Activated T-helper 1 cell treated with Interleukin-2 at 50 U/mL for 16 hours (primary cell): ENCODE results near the gene TMEM74B.
"Not testable (repeated sequence)": the region's sequence is repeated elsewhere in the genome, so short reads cannot be mapped to it uniquely, and the experiment has no call there.

Experiments
- DNase-seq: peaks from one replicate; pipeline ENCODE4 v3.0.0-alpha.2; 2020; ENCODE audit warnings: low read depth

Gene TMEM74B

DNA sequence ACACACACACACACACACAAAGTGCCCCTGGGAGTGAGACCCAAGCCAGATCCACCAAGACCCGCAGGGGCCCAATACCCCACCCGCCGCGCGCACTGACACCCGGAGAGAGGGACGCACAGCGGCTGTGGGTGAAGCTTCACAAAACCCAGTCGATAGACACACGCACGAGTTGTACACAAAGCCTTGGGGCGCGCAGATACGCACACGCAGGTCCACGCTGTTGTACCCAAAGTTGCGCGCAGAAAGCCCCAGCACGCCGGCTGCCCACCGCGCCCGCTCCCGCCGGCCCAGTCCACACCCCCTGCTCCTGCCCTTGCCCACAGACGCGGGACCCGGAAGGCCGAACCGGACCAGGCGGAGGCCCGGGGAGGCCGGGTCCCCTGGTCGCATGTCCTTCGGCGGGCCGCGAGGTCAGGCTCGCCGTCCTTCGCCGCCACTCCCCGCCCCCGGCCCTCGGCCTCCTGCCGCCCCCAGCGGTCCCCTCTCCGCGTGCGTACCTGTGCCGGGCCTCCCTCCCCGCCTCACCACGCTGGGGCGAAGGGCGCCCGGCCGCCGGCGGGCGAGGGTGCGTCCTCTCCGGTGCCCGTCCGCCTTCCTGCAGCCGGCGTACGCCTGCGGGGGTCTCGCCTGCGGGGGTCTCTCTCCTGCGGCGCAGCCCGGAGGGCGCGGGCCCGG, at the start of gene TMEM74B:
Gene TMEM74B, minus strand, starts transcription at position 344 of the 678 bp plus-strand sequence. CDS start 1,180 bp downstream, outside the sequence.
- DNase-seq: no peak

GRCh38 chr20:1232286-1233111, 47.7 kb upstream of the TMEM74B start:
- DNase-seq: no peak

- no peak for DNase-seq
Measured at GRCh38 chr20:1229541-1229940, 44.8 kb upstream of the TMEM74B start.

GRCh38 chr20:1225783-1226654, 41.2 kb upstream of the TMEM74B start, which contains the start of gene RAD21L1:
RAD21L1 (plus strand) TSS chr20:1226044; CDS start chr20:1228454, 2,410 bp downstream.
- peak; percentile 72 for DNase-seq

GRCh38 chr20:1225263-1225782, 40.5 kb upstream of the TMEM74B start:
- DNase-seq: no peak

DNA sequence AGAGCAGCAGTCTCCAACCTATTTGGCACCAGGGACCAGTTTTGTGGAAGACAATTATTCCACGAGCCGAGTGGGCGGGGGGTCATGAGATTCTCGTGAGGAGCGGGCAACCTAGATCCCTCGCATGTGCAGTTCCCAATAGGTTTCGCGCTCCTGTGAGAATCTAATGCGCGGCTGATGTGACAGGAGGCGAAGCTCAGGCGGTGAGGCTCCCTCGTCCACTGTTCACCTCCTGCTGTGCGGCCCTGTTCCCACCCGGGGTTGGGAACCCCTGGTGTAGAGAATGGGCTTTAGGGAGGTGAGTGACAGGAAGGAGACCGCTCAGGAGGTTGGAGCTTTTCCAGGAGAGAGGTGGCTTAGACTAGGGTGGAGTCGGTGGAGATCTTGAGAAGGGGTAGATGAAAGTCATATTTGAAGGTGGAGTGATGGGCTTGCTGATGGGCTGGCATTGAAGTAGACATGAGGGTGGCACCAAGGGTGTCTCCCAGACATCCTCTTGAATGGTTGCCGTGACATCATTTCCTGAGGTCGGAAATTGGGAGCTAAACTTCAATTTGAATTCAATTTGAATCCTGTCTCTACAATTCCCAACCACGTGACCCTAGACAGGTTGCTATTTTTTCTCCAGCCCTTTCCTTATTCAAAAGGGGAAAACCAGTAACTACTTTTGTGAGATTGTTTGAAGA, 39.6 kb upstream of the TMEM74B start:
- DNase-seq: no peak

GRCh38 chr20:1222750-1223149, 38.0 kb upstream of the TMEM74B start:
- DNase-seq: not testable (repeated sequence)

DNA sequence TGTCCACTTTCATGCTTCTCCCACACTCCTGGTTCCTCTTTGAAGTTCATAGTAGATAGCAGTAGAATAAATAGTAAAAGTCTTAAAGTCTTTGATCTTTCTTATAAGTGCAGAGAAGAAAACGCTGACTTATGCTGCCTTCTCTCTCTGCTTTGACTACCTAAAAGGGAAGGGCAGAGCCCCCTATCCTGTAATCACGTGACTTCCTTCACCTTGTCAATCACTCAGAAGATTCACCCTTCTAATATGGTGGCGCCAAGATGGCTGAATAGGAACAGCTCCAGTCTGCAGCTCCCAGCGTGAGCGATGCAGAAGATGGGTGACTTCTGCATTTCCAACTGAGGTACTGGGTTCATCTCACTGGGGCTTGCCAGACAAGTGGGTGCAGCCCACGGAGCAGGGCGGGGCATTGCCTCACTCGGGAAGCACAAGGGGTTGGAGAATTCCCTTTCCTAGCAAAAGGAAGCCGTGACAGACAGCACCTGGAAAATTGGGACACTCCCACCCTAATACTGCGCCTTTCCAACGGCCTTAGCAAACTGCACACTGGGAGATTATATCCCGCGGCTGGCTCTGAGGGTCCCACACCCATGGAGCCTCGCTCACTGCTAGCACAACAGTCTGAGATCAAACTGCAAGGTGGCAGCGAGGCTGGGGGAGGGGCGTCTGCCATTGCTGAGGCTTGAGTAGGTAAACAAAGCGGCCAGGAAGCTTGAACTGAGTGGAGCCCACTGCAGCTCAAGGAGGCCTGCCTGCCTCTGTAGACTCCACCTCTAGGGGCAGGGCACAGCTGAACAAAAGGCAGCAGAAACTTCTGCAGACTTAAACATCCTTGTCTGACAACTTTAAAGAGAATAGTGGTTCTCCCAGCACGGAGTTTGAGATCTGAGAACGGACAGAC, 32.0 kb upstream of the TMEM74B start:
- DNase-seq: not testable (repeated sequence)

DNA sequence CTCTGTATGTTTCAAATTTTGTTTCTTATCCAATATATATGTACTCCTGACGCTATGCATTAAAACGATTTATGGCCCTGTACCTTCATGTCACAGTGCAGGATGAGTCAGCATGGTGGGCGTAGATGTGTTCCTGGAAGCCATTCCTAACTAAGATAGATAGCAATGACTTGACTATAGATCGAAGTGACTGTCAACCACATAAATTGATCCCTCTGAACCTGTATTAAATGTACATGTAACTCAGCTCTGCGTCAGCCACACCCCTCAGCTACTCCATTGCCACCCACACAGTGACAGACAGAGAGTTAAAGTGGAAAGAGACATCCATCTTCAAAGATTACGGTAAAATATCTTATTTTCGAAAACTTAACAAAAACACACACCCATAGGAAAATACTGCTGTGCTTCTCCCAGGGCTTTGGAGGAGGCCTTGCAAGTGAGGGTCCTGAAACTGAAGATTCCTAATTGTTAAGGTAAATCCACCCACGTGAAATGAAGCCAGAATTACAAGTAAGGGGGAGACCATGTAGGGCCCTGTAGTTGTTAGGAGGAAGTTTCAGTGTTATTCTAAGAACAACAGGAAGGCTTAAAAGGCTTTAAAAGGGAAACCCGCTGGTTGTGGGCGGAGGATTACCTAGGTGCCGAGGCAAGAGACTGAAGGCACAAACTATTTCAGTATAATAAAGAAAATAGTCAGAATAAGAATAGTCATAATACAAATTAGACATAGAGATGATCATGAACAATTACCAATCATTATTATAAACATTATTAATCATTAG, 30.8 kb upstream of the TMEM74B start:
- no peak for DNase-seq

DNA sequence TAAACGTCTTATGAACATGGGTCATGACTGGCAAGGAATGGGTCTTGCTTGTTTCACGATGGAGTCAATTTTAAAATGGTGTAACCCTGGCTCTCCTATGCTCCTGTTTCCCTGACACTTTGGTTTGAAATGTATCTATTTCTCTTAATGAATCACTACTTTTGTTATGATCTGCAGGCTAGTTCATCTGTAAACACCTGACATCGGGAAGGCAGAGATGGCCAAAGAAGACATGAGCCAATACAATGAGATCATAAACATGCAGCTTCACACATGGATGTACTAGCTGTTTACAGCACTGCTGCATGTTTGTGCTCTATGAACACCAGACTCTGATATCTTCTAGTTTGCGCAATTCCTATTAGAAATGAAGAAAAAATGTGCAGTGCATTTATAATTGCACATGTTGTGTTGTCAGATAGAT, 30.1 kb upstream of the TMEM74B start:
- DNase-seq: no peak

GRCh38 chr20:1212607-1213396, 28.0 kb upstream of the TMEM74B start:
- peak; percentile 42 for DNase-seq

DNA sequence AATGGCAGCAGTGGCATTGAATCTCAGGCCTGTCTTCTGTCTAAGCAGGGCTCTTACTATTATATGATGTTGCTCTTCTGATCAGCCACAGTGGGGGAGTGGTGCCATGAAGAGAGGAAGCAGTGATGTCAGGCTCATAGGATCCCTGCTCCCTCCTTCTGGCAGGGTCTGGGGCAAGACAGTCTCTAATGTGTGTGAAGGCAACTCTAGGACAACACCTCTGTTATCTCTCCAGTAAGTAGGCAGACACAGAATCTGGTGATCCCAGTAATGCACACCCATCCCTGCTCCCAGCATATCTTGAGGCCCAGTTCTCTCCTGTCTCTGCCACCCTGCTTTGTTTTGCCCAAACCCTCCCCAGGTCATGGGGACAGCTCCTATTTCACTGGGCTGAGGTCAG, 27.2 kb upstream of the TMEM74B start:
- no peak for DNase-seq

- no peak for DNase-seq
Measured at GRCh38 chr20:1210501-1210900, 25.7 kb upstream of the TMEM74B start.

GRCh38 chr20:1209447-1210387, 24.9 kb upstream of the TMEM74B start:
- DNase-seq: no peak

DNA sequence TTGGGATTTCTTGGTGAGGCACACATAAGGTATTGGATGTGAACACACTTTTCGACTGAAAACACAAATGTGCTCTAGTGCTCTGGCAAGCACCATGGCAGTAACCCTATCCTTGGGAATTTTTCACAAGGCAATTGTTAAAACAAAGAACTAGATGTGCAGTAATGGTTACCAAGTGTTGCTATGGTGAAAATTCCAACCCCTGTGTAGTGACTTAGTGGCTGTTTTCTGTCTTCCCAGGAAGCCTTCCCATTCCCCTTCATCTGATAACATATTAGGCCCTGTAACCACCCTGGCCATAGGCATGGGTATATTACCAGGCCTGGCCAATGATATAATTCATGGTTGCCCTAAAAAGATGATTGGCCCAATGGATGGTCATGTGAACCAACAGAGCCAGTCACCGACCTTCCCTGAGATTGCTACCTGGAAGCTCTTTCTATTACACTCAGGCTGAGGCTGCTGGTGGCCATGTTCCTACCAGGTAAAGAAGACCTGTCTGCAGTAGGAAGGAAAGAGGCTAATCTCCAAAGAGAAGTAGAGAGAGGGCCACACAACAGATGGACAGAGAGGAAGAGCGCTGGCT, 22.6 kb upstream of the TMEM74B start:
- no peak for DNase-seq

- no peak for DNase-seq
Measured at GRCh38 chr20:1206366-1207148, 21.8 kb upstream of the TMEM74B start.
